ENCODE results near the gene PDE4D. TPM values are rescaled to one million over a fixed set of nuclear protein-coding genes. Genes with fewer than 3 reads are reported as not detected.

Gene PDE4D
- total and polyA plus RNA-seq, 8 donors = 1.5 to 7.1 (median 3.1) TPM

DNA sequence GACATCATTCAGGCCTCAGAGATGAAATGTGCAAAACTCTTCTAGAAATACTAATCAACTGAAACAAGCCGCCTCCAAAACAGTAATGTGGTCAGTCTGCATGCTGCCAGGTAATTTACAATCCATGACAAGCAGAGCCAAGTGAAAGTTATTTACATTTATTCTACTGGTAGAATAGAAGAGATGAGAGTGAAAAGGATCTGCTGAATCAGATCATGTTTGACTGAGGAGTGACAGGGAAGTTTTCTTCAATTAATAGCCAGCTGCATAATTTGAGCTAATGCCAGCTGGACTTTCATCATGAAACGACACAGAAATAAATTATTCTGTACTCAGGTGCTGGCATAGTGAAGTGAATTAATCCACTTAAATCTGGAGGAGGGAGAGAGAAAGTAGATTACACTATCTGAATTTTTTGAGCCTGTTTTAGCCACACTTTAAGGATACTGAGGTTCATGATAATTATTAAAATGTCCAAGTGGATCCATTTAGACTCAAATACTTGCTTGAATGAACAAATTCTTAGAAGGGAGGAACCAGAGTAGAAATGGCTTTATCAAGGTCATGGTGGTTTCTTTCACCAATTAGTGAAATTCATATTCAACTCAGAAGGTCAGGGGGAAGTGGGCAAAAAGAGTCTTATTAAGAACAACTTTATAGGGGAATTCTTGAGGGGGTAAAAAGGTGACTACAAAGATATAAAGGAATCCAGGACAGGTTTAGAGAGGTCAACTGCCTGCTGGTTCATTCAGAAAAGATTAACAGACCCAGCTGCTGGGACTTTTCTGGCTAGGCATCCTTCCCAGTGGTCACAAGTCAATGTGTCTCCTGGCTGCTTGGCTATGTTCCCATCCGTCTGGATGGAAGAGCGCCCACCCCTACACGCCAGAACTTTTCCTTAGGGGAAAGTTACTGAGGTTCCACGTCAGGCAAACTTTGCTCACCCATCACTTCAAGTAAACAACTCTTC is 350.4 kb downstream of the PDE4D start:
- Histone ChIP-seq H3K9me3 (no peaks in the 10 kb centered on the region), H3K27me3 (no peaks in the 10 kb centered on the region), H3K4me1 (peaks cover 3 to 23% (median 18%) of the 10 kb centered on the region in 3 donors), H3K4me3 (no peak overlapping the region), H3K27ac (peak overlapping the region in 3 of 4 donors; percentile 19 to 69 (median 65)), H3K36me3 (no peaks in the 10 kb centered on the region)
- TF ChIP-seq, protein P1, sequence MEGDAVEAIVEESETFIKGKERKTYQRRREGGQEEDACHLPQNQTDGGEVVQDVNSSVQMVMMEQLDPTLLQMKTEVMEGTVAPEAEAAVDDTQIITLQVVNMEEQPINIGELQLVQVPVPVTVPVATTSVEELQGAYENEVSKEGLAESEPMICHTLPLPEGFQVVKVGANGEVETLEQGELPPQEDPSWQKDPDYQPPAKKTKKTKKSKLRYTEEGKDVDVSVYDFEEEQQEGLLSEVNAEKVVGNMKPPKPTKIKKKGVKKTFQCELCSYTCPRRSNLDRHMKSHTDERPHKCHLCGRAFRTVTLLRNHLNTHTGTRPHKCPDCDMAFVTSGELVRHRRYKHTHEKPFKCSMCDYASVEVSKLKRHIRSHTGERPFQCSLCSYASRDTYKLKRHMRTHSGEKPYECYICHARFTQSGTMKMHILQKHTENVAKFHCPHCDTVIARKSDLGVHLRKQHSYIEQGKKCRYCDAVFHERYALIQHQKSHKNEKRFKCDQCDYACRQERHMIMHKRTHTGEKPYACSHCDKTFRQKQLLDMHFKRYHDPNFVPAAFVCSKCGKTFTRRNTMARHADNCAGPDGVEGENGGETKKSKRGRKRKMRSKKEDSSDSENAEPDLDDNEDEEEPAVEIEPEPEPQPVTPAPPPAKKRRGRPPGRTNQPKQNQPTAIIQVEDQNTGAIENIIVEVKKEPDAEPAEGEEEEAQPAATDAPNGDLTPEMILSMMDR (IDR thresholded peaks at IDR 0.05) = no peak
- intact Hi-C loops (cut with DNase I) = no loop called here
- WGBS, 2 donors = 39 to 42% methylated on average over 6 of the region's 6 CpGs
- DNase-seq (peak in 4 of 6 donors; percentile 11 to 49 (median 30)), FAIRE-seq (no peak), ATAC-seq (peak; percentile 33 to 80 (median 58))

DNA sequence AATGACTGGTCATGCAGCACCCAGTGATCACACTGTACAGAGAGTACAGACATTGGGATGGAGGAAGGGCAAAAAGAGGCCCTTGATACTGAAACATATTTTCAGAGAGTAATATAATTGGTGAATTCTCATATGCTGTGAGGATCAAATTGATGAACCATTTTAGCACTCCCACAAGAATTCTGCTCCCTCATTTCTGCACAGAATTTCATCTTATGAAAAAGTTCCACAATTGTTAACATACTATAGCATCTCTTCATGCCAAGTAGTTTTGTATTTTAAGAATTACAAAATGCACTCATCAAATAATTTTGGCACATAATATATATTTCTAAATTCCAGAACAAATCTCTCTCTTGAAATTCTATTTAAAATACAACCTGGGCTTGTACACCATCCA is 351.2 kb downstream of the PDE4D start:
- no peak for ATAC-seq
- no peak overlapping the region for H3K4me3 ChIP-seq
- peaks cover 3 to 23% (median 14%) of the 10 kb centered on the region in 3 donors for H3K4me1 ChIP-seq
- intact Hi-C loops (cut with DNase I) = no loop called here
- TF ChIP-seq, protein P1 (IDR thresholded peaks at IDR 0.05) = no peak
- peak overlapping the region in 2 of 4 donors; percentile 19 to 65 for H3K27ac ChIP-seq
- FAIRE-seq = no peak
- no peaks in the 10 kb centered on the region for H3K27me3 ChIP-seq
- H3K9me3 ChIP-seq = no peaks in the 10 kb centered on the region
- no peaks in the 10 kb centered on the region for H3K36me3 ChIP-seq
- no peak for DNase-seq

DNA sequence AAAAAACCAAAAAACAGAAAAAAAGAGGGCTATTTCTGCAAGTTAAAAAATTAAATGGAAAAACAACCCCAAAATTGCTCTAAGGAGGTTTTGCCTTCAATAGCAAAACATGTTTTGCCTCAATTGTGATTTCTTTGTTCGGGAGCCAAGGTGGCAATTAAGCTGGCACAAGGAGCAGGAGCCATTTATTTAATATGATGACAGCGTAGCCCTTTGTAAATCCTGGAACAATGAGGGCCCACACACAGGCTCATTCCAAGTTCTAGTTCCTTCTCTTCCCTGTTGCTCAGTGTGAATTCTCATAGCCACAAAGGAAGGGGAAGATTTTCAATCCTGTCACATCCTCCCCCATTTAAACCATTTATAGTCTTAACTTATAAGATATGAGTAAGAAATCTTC is 353.2 kb downstream of the PDE4D start:
- peak overlapping the region in 2 of 4 donors; percentile 3 to 38 for H3K27ac ChIP-seq
- H3K36me3 ChIP-seq = no peaks in the 10 kb centered on the region
- H3K27me3 ChIP-seq = no peaks in the 10 kb centered on the region
- ATAC-seq = peak; percentile 56 to 80 (median 62)
- WGBS, 2 donors = 54 to 56% methylated on average over 2 of the region's 2 CpGs
- H3K4me1 ChIP-seq = peaks cover 3 to 23% (median 10%) of the 10 kb centered on the region in 3 donors
- H3K4me3 ChIP-seq = no peak overlapping the region
- intact Hi-C loops (cut with DNase I) = no loop called here
- DNase-seq = peak in 1 of 6 donors; percentile 18
- no peaks in the 10 kb centered on the region for H3K9me3 ChIP-seq
- TF ChIP-seq, protein P1 (IDR thresholded peaks at IDR 0.05) = no peak
- peak; percentile 47 for FAIRE-seq

DNA sequence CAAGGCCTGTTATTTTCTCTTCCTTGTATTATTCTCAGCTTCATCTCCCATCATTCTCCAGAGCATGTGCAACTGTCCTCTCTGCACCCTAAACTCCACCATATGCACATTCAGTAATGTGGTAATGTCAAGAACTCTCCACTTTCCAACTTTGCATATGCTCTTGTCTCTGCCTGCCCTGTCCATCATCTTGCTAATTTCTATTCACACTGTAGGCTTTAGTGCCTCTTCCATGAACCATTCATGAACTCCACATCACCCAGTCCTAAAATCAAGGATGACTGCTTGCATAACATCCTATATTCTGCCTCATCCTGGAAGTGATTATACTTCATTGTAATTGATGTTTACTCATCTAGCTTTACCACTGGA is 354.8 kb downstream of the PDE4D start:
- Histone ChIP-seq H3K4me3 (no peak overlapping the region), H3K27ac (no peak overlapping the region), H3K4me1 (peaks cover 3 to 18% (median 9%) of the 10 kb centered on the region in 3 donors), H3K36me3 (no peaks in the 10 kb centered on the region), H3K9me3 (no peaks in the 10 kb centered on the region), H3K27me3 (no peaks in the 10 kb centered on the region)
- intact Hi-C loops (cut with DNase I) = no loop called here
- DNase-seq = no peak
- TF ChIP-seq, protein P1 (IDR thresholded peaks at IDR 0.05) = no peak
- FAIRE-seq = no peak
- no peak for ATAC-seq

All from pancreas (tissue), 10 donors.